IMR-90 (cell line): Measurements from ENCODE around the gene USH2A. TPM values are rescaled to one million over a fixed set of nuclear protein-coding genes. Genes with fewer than 3 reads are reported as not detected.

Experiments used
- ATAC-seq: fragments of 200-7000 bp; cut with Tn5 transposase; 2 replicates; pipeline ENCODE4 v1.9.1; 2020; ENCODE audit warnings: low read depth, mild to moderate bottlenecking, moderate library complexity
- BruUV-seq: library from RNA; stranded (reverse); fragments of 400-500 nt; replicated peaks from 2 replicates; lab custom pipeline; 2021; lab: Mats Ljungman, UMichigan
- CTCF ChIA-PET: fragments of 300-600 bp; formaldehyde crosslinking; extraction: SDS; loops from one replicate; lab custom pipeline; 2021; ENCODE audit warnings: antibody characterized with exemption; lab: Yijun Ruan, JAX
- POLR2A ChIA-PET: fragments of 300-600 bp; sonication (Branson Sonifier 250); formaldehyde crosslinking; loops from one replicate; lab custom pipeline; 2022; ENCODE audit warnings: antibody characterized with exemption; ENCODE audit not compliant: unreplicated experiment; lab: Charles Lee
- DNase-seq: peaks from one replicate; pipeline ENCODE4 v3.0.0; 2013
- H2AFZ ChIP-seq: replicated peaks from 2 replicates; pipeline ENCODE3; 2013; ENCODE audit warnings: low read length, mild to moderate bottlenecking; ENCODE audit not compliant: poor library complexity
- H2AK5ac ChIP-seq: 2 replicates; pipeline ENCODE4 v1.6.1; 2013; ENCODE audit warnings: low read depth, low read length, inconsistent platforms
- H2AK9ac ChIP-seq: replicated peaks from 2 replicates; pipeline ENCODE3; 2013; ENCODE audit warnings: mild to moderate bottlenecking, low read depth, low read length, moderate library complexity; ENCODE audit not compliant: poor library complexity
- H2BK120ac ChIP-seq: 2 replicates; pipeline ENCODE4 v1.6.1; 2013; ENCODE audit warnings: low read depth, low read length, inconsistent platforms
- H2BK15ac ChIP-seq: 3 replicates; pipeline ENCODE4 v1.6.1; 2013; ENCODE audit warnings: low read depth, low read length, inconsistent platforms
- H2BK20ac ChIP-seq: 2 replicates; pipeline ENCODE4 v1.6.1; 2013; ENCODE audit warnings: low read depth, mild to moderate bottlenecking, inconsistent platforms, low read length, moderate library complexity
- H2BK5ac ChIP-seq: 2 replicates; pipeline ENCODE4 v1.6.1; 2013; ENCODE audit warnings: mild to moderate bottlenecking, low read depth, low read length, inconsistent platforms; ENCODE audit not compliant: poor library complexity, severe bottlenecking
- H3K14ac ChIP-seq: replicated peaks from 2 replicates; pipeline ENCODE4 v1.6.1; 2013; ENCODE audit warnings: low read depth, low read length, inconsistent platforms
- H3K18ac ChIP-seq: 2 replicates; pipeline ENCODE4 v1.6.1; 2013; ENCODE audit warnings: low read depth, low read length, control low read depth
- H3K23ac ChIP-seq: 2 replicates; pipeline ENCODE4 v1.6.1; 2013; ENCODE audit warnings: low read depth, low read length, inconsistent platforms
- H3K27ac ChIP-seq: 2 replicates; pipeline ENCODE4 v1.5.1; 2013; ENCODE audit warnings: mild to moderate bottlenecking, control low read depth, low read length; ENCODE audit not compliant: insufficient read depth
- H3K27me3 ChIP-seq: 2 replicates; pipeline ENCODE4 v1.6.1; 2013; ENCODE audit warnings: low read length; ENCODE audit not compliant: control insufficient read depth, insufficient read depth
- H3K36me3 ChIP-seq: 2 replicates; pipeline ENCODE4 v1.6.1; 2013; ENCODE audit warnings: low read length, mixed read lengths; ENCODE audit not compliant: control insufficient read depth, insufficient read depth
- H3K4ac ChIP-seq: 2 replicates; pipeline ENCODE4 v1.6.1; 2013; ENCODE audit warnings: low read depth, low read length, inconsistent platforms
- H3K4me1 ChIP-seq: 2 replicates; pipeline ENCODE4 v1.6.1; 2013; ENCODE audit warnings: low read length, mixed read lengths; ENCODE audit not compliant: control insufficient read depth, insufficient read depth
- H3K4me2 ChIP-seq: 2 replicates; pipeline ENCODE4 v1.6.1; 2013; ENCODE audit warnings: low read depth, mild to moderate bottlenecking, control low read depth, low read length, moderate library complexity
- H3K4me3 ChIP-seq: 2 replicates; pipeline ENCODE4 v1.5.1; 2013; ENCODE audit warnings: low read depth, mild to moderate bottlenecking, control low read depth, low read length, moderate library complexity; ENCODE audit not compliant: insufficient read depth
- H3K56ac ChIP-seq: 2 replicates; pipeline ENCODE4 v1.6.1; 2013; ENCODE audit warnings: low read length, inconsistent platforms; ENCODE audit not compliant: insufficient read depth; ENCODE audit errors: extremely low read depth
- H3K79me1 ChIP-seq, 2 experiments: 2 replicates each; pipeline ENCODE4 v1.6.1; 2013; ENCODE audit warnings: low read length in 2 of 2, inconsistent platforms in 1 of 2, low read depth in 1 of 2
- H3K9ac ChIP-seq: 2 replicates; pipeline ENCODE4 v1.6.1; 2013; ENCODE audit warnings: low read depth, low read length, control low read depth
- H3K9me1 ChIP-seq: 2 replicates; pipeline ENCODE4 v1.6.1; 2013; ENCODE audit warnings: low read length, inconsistent platforms; ENCODE audit not compliant: insufficient read depth
- H3K9me3 ChIP-seq: 2 replicates; pipeline ENCODE4 v1.6.1; 2013; ENCODE audit warnings: low read length; ENCODE audit not compliant: control insufficient read depth, insufficient read depth
- H4K20me1 ChIP-seq: 2 replicates; pipeline ENCODE4 v1.6.1; 2013; ENCODE audit warnings: low read length, inconsistent platforms; ENCODE audit not compliant: insufficient read depth
- H4K5ac ChIP-seq: 2 replicates; pipeline ENCODE4 v1.6.1; 2013; ENCODE audit warnings: mild to moderate bottlenecking, low read depth, low read length, control low read depth
- H4K8ac ChIP-seq, 2 experiments: 2 replicates each; pipeline ENCODE4 v1.6.1; 2013; ENCODE audit warnings: low read depth in 2 of 2, low read length in 2 of 2, control low read depth in 1 of 2, inconsistent platforms in 1 of 2
- H4K91ac ChIP-seq: 2 replicates; pipeline ENCODE4 v1.6.1; 2013; ENCODE audit warnings: low read depth, low read length, inconsistent platforms; ENCODE audit not compliant: insufficient read depth
- BHLHE40 ChIP-seq: fragments of 150-350 bp; IDR thresholded peaks from 2 replicates; pipeline ENCODE4 v1.6.1; 2016; ENCODE audit warnings: mild to moderate bottlenecking, low read depth, low read length
- CEBPB ChIP-seq: IDR thresholded peaks from 2 replicates; pipeline ENCODE4 v1.6.1; 2012; ENCODE audit warnings: low read depth, low read length, improper control_type of control experiment
- CHD1 ChIP-seq: IDR thresholded peaks from 2 replicates; pipeline ENCODE4 v1.6.1; 2012; ENCODE audit warnings: low read depth, low read length, improper control_type of control experiment
- ELK1 ChIP-seq: fragments of 150-350 bp; IDR thresholded peaks from 2 replicates; pipeline ENCODE4 v1.6.1; 2016; ENCODE audit warnings: low read depth, mild to moderate bottlenecking, low read length, moderate library complexity, borderline replicate concordance
- MAFK ChIP-seq: IDR thresholded peaks from 2 replicates; pipeline ENCODE4 v1.6.1; 2012; ENCODE audit warnings: low read depth, low read length, improper control_type of control experiment
- NFE2L2 ChIP-seq: fragments of 150-350 bp; IDR thresholded peaks from 2 replicates; pipeline ENCODE4 v1.6.1; 2016; ENCODE audit warnings: low read depth, mild to moderate bottlenecking, low read length
- POLR2A ChIP-seq: IDR thresholded peaks from 2 replicates; pipeline ENCODE4 v1.6.1; 2012; ENCODE audit warnings: mild to moderate bottlenecking, low read depth, low read length
- RAD21 ChIP-seq: IDR thresholded peaks from 2 replicates; pipeline ENCODE4 v1.6.1; 2012; ENCODE audit warnings: low read length, improper control_type of control experiment
- RCOR1 ChIP-seq: IDR thresholded peaks from 2 replicates; pipeline ENCODE4 v1.6.1; 2012; ENCODE audit warnings: mild to moderate bottlenecking, low read length, improper control_type of control experiment; ENCODE audit not compliant: insufficient replicate concordance
- RFX5 ChIP-seq: IDR thresholded peaks from 2 replicates; pipeline ENCODE4 v1.8.0; 2012; ENCODE audit warnings: low read depth, mild to moderate bottlenecking, low read length, moderate library complexity
- SMC3 ChIP-seq: fragments of 150-350 bp; IDR thresholded peaks from 2 replicates; pipeline ENCODE4 v1.6.1; 2016; ENCODE audit warnings: low read depth, mild to moderate bottlenecking, antibody characterized with exemption, low read length, moderate library complexity
- WGBS, 2 experiments: methylation state at CpG; one replicate each; pipeline versions ENCODE4 v1.1.5 to v1.1.7; 2013; ENCODE audit warnings: missing lambda C conversion rate in 2 of 2; ENCODE audit not compliant: insufficient read length in 1 of 2; ENCODE audit errors: extremely low coverage in 2 of 2; 5-methylcytosine and 5-hydroxymethylcytosine counted together
- dilution Hi-C: fragments of 300-500 bp; cut with HindIII; formaldehyde crosslinking; loops from one replicate; pipeline ENCODE4 v1.14.3; 2018; ENCODE audit warnings: low sequenced_read_pairs; ENCODE audit not compliant: unreplicated experiment
- in situ Hi-C: fragments of 300-500 bp; cut with MboI; formaldehyde crosslinking; loops from 3 replicates; pipeline ENCODE4 v1.14.3; 2019; ENCODE audit warnings: low sequenced_read_pairs, inconsistent platforms, mixed read lengths
- intact Hi-C: fragments of 100-400 bp; cut with micrococcal nuclease; formaldehyde crosslinking; loops from 2 replicates; pipeline ENCODE4 v1.10.0; 2022
- polyA plus RNA-seq, 3 experiments: library from polyadenylated mRNA; depleted of rRNA; stranded (reverse); fragments of >200 nt; gene quantifications; 2 replicates each; pipeline ENCODE4 v1.2.3, GENCODE V29; 2012; ENCODE audit warnings: low replicate concordance in 1 of 3
- total RNA-seq: library from RNA; depleted of rRNA; stranded (reverse); fragments of >200 nt; gene quantifications from 2 replicates; pipeline ENCODE4 v1.2.3, GENCODE V29; 2012

Gene USH2A
- total and polyA plus RNA-seq, 2 of the 4 experiments (the other 2 are of a cell fraction): under 0.01 to 0.02 TPM

GRCh38 chr1:215926670-215927069 is 496.6 kb downstream of the USH2A start:
- DNase-seq (no peak), ATAC-seq (no peak)
- TF ChIP-seq RAD21 (no peak), CEBPB (no peak), NFE2L2 (no peak), POLR2A (no peak), SMC3 (no peak), CHD1 (no peak), RCOR1 (no peak), BHLHE40 (no peak), ELK1 (no peak), RFX5 (no peak), MAFK (no peak)
- Histone ChIP-seq H3K18ac (no peak overlapping the region), H3K23ac (no peak overlapping the region), H3K4me3 (no peak overlapping the region), H3K56ac (no peak overlapping the region), H3K36me3 (no peaks in the 10 kb centered on the region), H3K79me1 (no peaks in the 10 kb centered on the region), H2BK15ac (no peak overlapping the region), H4K5ac (no peak overlapping the region), H2BK120ac (no peak overlapping the region), H2AK5ac (no peak overlapping the region), H3K27ac (no peak overlapping the region), H3K9me1 (no peaks in the 10 kb centered on the region), H4K8ac (no peak overlapping the region), H3K4me2 (no peak overlapping the region), H3K9ac (no peak overlapping the region), H4K91ac (no peak overlapping the region), H2BK5ac (no peak overlapping the region), H3K27me3 (no peaks in the 10 kb centered on the region), H4K20me1 (no peaks in the 10 kb centered on the region), H3K14ac (no peak overlapping the region), H2AFZ (no peak overlapping the region), H3K9me3 (no peaks in the 10 kb centered on the region), H2BK20ac (no peak overlapping the region), H3K4me1 (no peaks in the 10 kb centered on the region; the same call in 1 of the 2 replicates), H2AK9ac (no peak overlapping the region), H3K4ac (no peak overlapping the region)
- dilution Hi-C loops: no loop called here
- ChIA-PET POLR2A (no interaction called here), CTCF (interaction anchor here (0.6 kb wide), 1 partner anchor 282 kb away, joined by 3 read pairs; no protein-coding TSS in a partner anchor)
- no TSS peak for BruUV-seq
- intact Hi-C loops: no loop called here
- no CpG with 5 or more reads among the region's 12 CpGs for WGBS, 2 experiments
- in situ Hi-C loops: no loop called here
